Adrenal gland (tissue), 12 donors: ENCODE measurements around the gene CBX4. TPM values are rescaled to one million over a fixed set of nuclear protein-coding genes. Genes with fewer than 3 reads are reported as not detected.

Experiments used
- DNase-seq, 7 donors: peaks; one replicate each; pipeline ENCODE4 v3.0.0-alpha.2; 2019 to 2020
- H3K27ac ChIP-seq, 5 donors: fragments of 200-600 bp; sonication (generic) in 4 of 5; 1 replicate in 3 of 5; 2 replicates in 2 of 5; pipeline versions ENCODE4 v1.5.1 to v1.8.0; 2016 to 2020; ENCODE audit warnings: mild to moderate bottlenecking in 1 of 5
- H3K27me3 ChIP-seq: fragments of 200-600 bp; 2 replicates; pipeline ENCODE4 v1.8.0; 2021
- H3K36me3 ChIP-seq, 2 donors: fragments of 200-600 bp; replicated peaks in 1 of 2; 1 replicate in 1 of 2; 2 replicates in 1 of 2; pipeline versions ENCODE4 v1.5.1 to v1.8.0; 2018 to 2022
- H3K4me1 ChIP-seq, 2 donors: fragments of 200-600 bp; replicated peaks in 1 of 2; 1 replicate in 1 of 2; 2 replicates in 1 of 2; pipeline versions ENCODE4 v1.5.1 to v1.8.0; 2018 to 2021
- H3K4me3 ChIP-seq, 4 donors: fragments of 200-600 bp; sonication (generic) in 3 of 4; one replicate each; pipeline ENCODE4 v1.5.1; 2016 to 2018
- H3K9me3 ChIP-seq, 3 donors: fragments of 200-600 bp; sonication (generic) in 1 of 3; replicated peaks in 1 of 3; 1 replicate in 2 of 3; 2 replicates in 1 of 3; pipeline versions ENCODE4 v1.5.1 to v1.8.0; 2016 to 2021
- POLR2A ChIP-seq, 2 donors: fragments of 450-650 bp; IDR thresholded peaks; one replicate each; pipeline ENCODE4 v1.6.1; 2017; ENCODE audit warnings: antibody characterized with exemption in 2 of 2, mild to moderate bottlenecking in 2 of 2, moderate library complexity in 1 of 2
- WGBS, 4 donors: extraction: QIAGEN DNeasy Blood & Tissue Kit in 2 of 4; methylation state at CpG; one replicate each; pipeline versions ENCODE4 v1.1.5 to v1.1.7; 2013 to 2017; 5-methylcytosine and 5-hydroxymethylcytosine counted together
- intact Hi-C, 2 donors: fragments of 100-400 bp; cut with DNase I; formaldehyde crosslinking; loops; one replicate each; pipeline versions ENCODE4 v1.14.1 to v1.15.0; 2022 to 2023
- polyA plus RNA-seq, 3 donors: library from polyadenylated mRNA; stranded (reverse); fragments of 200-250 nt in 2 of 3; fragments of 350-450 nt in 1 of 3; fragmentation: Illumina TruSeq in 1 of 3; extraction: RNeasy Lipid Tissue Mini Kit (QIAGEN cat#74804) in 1 of 3; gene quantifications; one replicate each; pipeline ENCODE4 v1.2.3, GENCODE V29; 2013 to 2014
- total RNA-seq, 9 donors: library from RNA; depleted of rRNA in 4 of 9; stranded (reverse); fragments of >200 nt in 4 of 9; fragments of 120-200 nt in 1 of 9; fragmentation: NEBNext Ultra II Directional in 1 of 9; extraction: Animal tissue kit (Norgen Biotek cat#: 25700) in 1 of 9; gene quantifications; one replicate each; pipeline versions ENCODE4 v1.1.0 to v1.2.4, GENCODE V29; 2013 to 2023
- TF ChIP-seq, protein P1 (sequence below), 6 experiments: fragments of 450-650 bp in 4 of 6; fragments of 200-600 bp in 2 of 6; sonication (generic) in 1 of 6; IDR thresholded peaks; 1 replicate in 5 of 6; 2 replicates in 1 of 6; pipeline versions ENCODE4 v1.5.1 to v1.8.0; 2016 to 2021; ENCODE audit warnings: antibody characterized with exemption in 6 of 6, mild to moderate bottlenecking in 2 of 6, moderate library complexity in 1 of 6
- donor health status: healthy with polysubstance abuse.
- donor health status: Bipolar disorder and iron deficiency.
- donor health status: DM: yes; HTN: yes; CAD: no.
- donor health status: DM: no; HTN: no; CAD: no.
- donor health status: DM: no; HTN: no; CAD: no.
- donor health status: DM: yes; HTN: yes; CAD: no.

Gene CBX4
- total and polyA plus RNA-seq, 12 donors: 5.4 to 39.3 (median 17.0) TPM

DNA sequence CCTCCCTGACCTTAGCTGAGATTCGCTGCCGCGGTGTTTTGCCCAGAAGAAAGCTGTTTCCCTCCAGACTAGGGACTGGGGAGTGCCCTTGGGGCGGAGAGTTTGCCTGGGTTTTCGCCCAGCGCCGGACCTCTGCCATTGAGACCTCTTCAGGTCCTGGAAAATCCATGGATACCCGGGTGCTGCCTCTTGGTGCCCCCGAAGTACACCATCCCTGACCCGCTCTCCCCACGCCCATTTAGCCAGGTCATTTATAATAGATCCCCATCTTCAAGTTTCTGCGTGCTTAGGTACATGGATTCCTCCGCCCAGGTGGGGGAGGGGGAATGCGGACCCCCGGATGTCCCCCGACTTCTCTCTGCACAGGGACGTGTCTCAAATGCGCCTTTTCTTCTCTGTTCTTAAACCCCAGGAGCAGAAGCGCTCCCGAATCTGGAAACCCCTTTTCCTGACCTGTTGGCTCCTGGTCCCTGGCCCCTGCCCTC, 27.3 kb downstream of the CBX4 start:
- TF ChIP-seq, protein P1, sequence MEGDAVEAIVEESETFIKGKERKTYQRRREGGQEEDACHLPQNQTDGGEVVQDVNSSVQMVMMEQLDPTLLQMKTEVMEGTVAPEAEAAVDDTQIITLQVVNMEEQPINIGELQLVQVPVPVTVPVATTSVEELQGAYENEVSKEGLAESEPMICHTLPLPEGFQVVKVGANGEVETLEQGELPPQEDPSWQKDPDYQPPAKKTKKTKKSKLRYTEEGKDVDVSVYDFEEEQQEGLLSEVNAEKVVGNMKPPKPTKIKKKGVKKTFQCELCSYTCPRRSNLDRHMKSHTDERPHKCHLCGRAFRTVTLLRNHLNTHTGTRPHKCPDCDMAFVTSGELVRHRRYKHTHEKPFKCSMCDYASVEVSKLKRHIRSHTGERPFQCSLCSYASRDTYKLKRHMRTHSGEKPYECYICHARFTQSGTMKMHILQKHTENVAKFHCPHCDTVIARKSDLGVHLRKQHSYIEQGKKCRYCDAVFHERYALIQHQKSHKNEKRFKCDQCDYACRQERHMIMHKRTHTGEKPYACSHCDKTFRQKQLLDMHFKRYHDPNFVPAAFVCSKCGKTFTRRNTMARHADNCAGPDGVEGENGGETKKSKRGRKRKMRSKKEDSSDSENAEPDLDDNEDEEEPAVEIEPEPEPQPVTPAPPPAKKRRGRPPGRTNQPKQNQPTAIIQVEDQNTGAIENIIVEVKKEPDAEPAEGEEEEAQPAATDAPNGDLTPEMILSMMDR (IDR thresholded peaks at IDR 0.05): no peak
- TF ChIP-seq POLR2A (IDR thresholded peaks at IDR 0.05): no peak
- H3K4me3 ChIP-seq: no peak overlapping the region
- H3K27ac ChIP-seq: no peak overlapping the region
- WGBS, 4 donors: 4 to 8% (median 6%) methylated on average over 15 to 20 of the region's 20 CpGs
- no peaks in the 10 kb centered on the region for H3K36me3 ChIP-seq
- H3K4me1 ChIP-seq: peaks cover 10 to 31% of the 10 kb centered on the region in 2 donors
- intact Hi-C loops: no loop called here
- DNase-seq: no peak
- H3K27me3 ChIP-seq: peaks cover 87% of the 10 kb centered on the region
- no peaks in the 10 kb centered on the region for H3K9me3 ChIP-seq

DNA sequence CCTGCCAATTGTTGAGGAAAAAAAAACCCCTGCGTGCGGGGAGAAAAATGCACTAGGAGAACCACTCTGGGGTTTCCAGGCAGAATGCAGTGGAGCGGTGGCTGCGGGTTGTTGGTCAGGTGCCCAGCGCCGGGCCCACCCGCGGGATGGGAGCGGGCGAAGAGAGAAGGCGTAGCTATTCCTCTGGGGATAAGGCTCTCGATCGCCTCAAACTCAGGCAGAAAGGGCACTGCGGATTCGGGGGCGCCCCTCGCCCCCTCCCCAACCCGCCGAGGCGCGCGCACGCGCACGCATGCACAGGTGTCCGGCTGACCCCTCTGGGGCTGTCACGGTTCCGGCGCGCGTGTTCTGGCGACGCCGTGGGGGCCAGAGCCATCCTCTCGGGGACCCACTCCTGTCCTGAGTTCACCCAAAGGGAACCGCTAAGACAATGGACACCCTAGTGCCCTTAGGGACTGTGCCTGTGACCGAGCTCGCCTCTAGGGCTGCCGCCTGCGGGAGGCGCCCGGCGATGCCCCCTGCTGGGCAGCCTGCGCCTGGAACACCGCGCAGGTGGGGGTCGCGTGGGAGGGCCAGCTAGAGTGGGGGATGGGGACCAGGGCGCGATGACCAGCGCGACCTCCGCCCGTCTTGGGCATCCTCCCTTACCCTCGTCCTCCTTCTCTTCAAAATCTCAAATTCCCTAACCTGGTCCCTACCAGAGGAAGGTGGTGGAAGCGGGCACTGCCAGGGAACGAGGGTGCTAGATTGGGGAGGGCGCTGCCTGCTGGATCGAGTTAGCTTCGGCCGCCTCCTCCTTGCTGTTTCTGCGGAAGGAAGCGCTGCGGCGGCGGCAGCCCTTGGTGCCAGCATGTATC, 28.0 kb downstream of the CBX4 start:
- Histone ChIP-seq H3K4me3 (no peak overlapping the region), H3K27ac (no peak overlapping the region), H3K27me3 (peaks cover 87% of the 10 kb centered on the region), H3K36me3 (no peaks in the 10 kb centered on the region), H3K4me1 (peaks cover 10 to 31% of the 10 kb centered on the region in 2 donors), H3K9me3 (no peaks in the 10 kb centered on the region)
- WGBS, 4 donors: 2 to 4% (median 3%) methylated on average over 31 to 66 of the region's 66 CpGs
- no peak for TF ChIP-seq POLR2A (IDR thresholded peaks at IDR 0.05)
- TF ChIP-seq, protein P1 (IDR thresholded peaks at IDR 0.05): peak in 4 of 6 experiments; percentile 24 to 54 (median 38)
- DNase-seq: no peak
- intact Hi-C loops: no loop called here

DNA sequence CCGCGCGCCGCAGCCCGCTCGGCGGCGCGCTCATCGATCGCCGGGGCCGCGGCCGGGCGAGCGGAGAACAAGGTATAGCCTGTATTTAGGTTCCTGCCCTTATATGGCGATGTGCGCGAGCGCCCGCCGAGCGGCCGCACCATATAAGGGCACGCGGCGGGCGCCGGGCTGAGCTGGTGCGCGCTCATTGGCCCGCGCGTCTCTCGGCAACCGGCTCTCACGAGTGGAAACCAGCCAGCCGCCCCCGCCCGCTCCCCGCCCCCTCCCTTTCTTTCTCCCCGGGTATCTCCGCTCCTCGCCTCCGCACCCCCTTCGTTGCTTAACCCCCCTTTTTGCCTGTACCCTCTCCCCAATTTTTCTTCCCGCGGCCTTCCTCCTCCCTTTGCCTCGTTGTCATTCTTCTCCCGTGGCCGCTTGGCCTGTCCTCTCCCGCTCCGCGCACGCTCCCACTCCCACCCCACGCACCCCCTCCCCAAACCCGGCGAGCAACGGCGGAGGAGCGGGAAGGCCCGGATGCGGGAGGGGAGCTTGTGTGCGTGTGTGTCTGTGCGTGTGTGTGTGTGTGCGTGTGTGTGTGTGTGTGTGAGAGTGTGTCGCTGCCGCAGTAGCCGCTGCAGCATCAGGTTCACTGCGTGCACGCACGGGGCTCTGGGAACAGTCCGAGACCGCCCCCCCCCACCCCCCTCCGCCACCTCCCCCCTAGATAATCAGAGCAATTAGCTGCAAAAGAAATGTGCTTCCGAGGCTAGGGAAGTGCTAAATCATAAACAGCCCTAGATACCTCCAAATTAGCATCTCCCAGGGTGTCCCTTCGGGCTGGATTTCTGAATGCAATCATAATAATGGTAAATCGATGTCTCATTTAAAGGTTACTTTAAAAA, 28.9 kb downstream of the CBX4 start:
- DNase-seq: peak in 6 of 7 donors; percentile 47 to 72 (median 62)
- Histone ChIP-seq H3K27ac (no peak overlapping the region), H3K27me3 (peaks cover 84% of the 10 kb centered on the region), H3K9me3 (no peaks in the 10 kb centered on the region), H3K36me3 (no peaks in the 10 kb centered on the region), H3K4me3 (no peak overlapping the region), H3K4me1 (peaks cover 8 to 29% of the 10 kb centered on the region in 2 donors)
- 1 to 3% (median 1%) methylated on average over 27 to 79 of the region's 79 CpGs for WGBS, 4 donors
- intact Hi-C loops: no loop called here
- TF ChIP-seq, protein P1 (IDR thresholded peaks at IDR 0.05): no peak
- TF ChIP-seq POLR2A (IDR thresholded peaks at IDR 0.05): no peak
